ENCODE measurements around the gene TMEM233.

Gene TMEM233

DNA sequence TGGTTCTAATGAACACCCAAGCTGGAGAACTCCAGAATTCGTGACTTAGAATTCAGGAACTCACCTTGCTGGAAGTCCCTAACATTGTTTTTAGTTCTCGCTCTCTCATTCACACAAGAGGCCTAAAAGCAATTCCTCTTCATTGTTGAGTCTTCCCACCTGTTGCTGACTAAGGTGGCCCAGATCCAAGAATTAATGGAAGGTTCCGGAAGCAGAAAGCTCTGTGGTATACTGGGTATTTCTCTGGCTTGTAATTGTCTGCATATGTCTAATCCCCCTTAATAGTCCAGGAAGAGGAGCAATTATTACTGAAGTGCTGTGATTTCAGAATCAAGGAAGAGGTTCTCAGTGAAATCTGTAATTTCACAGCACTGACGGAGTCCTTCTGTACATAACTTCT is 31.4 kb downstream of the TMEM233 start:
- no peak overlapping the region for H3K27ac ChIP-seq
- TF ChIP-seq, protein P1, sequence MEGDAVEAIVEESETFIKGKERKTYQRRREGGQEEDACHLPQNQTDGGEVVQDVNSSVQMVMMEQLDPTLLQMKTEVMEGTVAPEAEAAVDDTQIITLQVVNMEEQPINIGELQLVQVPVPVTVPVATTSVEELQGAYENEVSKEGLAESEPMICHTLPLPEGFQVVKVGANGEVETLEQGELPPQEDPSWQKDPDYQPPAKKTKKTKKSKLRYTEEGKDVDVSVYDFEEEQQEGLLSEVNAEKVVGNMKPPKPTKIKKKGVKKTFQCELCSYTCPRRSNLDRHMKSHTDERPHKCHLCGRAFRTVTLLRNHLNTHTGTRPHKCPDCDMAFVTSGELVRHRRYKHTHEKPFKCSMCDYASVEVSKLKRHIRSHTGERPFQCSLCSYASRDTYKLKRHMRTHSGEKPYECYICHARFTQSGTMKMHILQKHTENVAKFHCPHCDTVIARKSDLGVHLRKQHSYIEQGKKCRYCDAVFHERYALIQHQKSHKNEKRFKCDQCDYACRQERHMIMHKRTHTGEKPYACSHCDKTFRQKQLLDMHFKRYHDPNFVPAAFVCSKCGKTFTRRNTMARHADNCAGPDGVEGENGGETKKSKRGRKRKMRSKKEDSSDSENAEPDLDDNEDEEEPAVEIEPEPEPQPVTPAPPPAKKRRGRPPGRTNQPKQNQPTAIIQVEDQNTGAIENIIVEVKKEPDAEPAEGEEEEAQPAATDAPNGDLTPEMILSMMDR (conservative IDR thresholded peaks at IDR 0.05), result no peak

- no peak overlapping the region for H3K27ac ChIP-seq
- TF ChIP-seq, protein P1 (conservative IDR thresholded peaks at IDR 0.05), result no peak
These were observed 33.6 kb downstream of the TMEM233 start for GRCh38 chr12:119627019-119627643.

GRCh38 chr12:119627686-119628085 is 34.1 kb downstream of the TMEM233 start:
- TF ChIP-seq, protein P1 (conservative IDR thresholded peaks at IDR 0.05), result no peak
- H3K27ac ChIP-seq, result no peak overlapping the region

DNA sequence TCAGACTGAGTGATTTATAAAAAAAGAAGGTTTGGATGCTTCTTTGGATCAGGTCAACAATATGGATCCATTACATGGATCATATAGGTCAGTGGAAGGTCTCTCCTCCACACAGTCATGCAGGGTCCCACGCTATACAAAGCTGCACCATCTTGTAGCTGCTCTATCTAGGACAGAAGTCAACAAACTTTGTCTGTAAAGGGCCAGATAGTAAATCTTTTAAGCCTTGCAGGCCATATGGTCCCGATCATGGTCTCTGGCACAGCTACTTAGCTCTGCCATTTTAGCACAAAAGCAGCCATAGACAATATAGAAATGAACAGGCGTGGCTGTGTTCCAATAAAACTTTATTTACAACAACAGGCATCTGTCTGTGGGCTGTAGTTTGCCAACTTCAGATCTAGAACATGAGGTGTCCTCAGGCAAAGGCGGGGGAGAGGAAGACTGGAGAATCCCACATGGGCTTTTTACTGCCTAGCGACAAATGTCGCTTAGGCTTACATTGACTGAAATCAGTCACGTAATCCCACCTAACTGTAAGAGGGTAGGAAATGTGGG is 36.7 kb downstream of the TMEM233 start:
- H3K27ac ChIP-seq, result no peak overlapping the region
- TF ChIP-seq, protein P1 (conservative IDR thresholded peaks at IDR 0.05), result no peak

- no peak overlapping the region for H3K27ac ChIP-seq
- TF ChIP-seq, protein P1 (conservative IDR thresholded peaks at IDR 0.05), result no peak
These were observed 37.5 kb downstream of the TMEM233 start for GRCh38 chr12:119630962-119631550.

DNA sequence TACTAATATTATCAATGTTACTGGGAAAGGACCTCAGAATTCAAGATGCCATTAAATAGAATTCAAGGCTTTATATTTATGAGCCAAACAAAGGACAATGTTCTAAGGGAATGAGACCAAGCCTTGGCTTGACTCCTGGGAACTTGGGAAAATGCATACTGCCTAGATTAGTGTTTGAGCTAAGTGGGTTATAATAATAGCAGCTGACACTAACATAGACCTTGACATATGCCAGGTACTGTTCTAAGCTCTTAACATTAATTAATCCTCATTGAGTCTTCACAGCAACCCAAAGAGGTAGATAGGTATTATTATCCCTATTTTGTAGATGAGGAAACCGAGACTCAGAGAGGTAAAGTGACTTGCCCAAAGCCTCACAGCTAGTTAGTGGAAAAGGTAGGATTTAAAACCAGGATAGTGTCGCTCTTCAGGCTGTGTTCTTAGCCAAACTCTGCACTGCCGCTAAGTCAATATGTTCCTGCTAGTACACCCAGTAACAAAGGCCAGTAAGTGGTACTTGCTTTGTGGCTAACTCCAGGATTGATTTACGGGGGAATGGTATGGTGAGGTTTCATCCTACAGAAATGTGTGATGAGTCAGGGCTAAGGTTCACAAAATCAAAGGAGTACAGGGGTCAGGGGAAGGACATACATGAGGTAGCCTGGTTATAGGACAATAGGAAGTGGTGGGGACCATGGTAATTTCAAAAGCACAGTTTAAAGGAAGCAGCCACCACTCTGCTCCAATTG is 38.5 kb downstream of the TMEM233 start:
- TF ChIP-seq, protein P1 (conservative IDR thresholded peaks at IDR 0.05), result no peak
- no peak overlapping the region for H3K27ac ChIP-seq

DNA sequence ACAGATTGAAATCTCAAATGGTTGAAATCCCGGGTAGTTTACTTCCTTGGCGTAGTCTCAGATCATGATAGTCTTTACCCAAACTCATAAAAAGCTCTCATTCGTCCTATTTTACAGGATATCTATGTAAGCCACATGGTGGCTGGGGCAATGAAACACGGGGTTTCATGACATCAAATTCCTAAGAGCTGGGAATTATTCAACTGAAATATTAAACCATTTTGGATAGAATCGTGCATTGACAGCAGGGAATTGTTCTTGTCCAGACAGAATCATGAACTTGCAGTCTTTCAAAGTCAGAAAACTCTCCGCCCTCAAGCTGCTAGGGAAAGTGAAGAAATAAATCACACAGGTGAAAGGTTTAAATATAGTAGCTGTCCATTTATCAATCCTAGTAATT is 41.2 kb downstream of the TMEM233 start:
- TF ChIP-seq, protein P1 (conservative IDR thresholded peaks at IDR 0.05), result no peak

More for the DNA sequence above, 41.2 kb downstream of the TMEM233 start:
- peak overlapping the region; percentile 43 for H3K27ac ChIP-seq

Data from VCaP (cell line).